GM15510 (cell line): ENCODE data around the gene FRK.

Source experiments
- POLR2A ChIP-seq: IDR thresholded peaks from 3 replicates; pipeline ENCODE4 v1.6.1; 2011; ENCODE audit warnings: borderline replicate concordance; ENCODE audit not compliant: insufficient read length; ENCODE audit errors: extremely low read depth

FRK gene, protein sequence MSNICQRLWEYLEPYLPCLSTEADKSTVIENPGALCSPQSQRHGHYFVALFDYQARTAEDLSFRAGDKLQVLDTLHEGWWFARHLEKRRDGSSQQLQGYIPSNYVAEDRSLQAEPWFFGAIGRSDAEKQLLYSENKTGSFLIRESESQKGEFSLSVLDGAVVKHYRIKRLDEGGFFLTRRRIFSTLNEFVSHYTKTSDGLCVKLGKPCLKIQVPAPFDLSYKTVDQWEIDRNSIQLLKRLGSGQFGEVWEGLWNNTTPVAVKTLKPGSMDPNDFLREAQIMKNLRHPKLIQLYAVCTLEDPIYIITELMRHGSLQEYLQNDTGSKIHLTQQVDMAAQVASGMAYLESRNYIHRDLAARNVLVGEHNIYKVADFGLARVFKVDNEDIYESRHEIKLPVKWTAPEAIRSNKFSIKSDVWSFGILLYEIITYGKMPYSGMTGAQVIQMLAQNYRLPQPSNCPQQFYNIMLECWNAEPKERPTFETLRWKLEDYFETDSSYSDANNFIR

DNA sequence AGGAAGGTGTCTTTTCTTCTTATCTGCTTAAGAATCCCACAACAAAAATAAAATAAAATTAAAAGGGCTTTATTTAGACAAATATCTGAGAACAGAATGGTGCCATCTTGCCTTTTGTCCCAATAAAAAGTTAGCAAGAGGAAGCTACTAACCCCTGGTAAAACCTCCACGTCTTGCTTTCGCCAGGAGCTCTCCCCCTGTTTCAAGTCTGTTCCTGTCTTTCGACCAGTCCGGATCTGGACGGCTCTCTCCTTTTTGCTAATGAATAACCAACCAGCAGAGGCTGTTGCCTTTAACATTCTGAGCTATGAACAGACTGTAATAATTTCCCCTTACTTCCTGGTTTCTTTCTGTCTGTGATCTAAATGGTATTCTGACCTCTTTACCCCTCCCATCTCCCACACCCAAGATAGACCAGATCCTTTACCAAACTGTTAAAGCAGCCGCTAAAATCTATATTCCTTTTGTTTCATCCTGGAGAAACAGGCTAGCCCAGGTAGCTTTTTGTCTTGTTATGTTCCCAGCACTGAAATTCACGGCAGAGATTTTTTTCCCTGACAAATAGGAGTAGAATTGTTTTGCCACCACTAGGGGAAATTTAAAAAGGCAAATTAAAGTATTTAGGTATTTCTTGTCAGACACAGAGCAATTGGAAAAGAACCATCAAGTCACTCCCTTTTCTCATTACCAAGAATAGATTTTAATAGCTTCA, at the start of gene FRK:
TSS of gene FRK (minus strand) at position 320 of the 712 bp plus-strand sequence. CDS start 580 bp downstream, outside the sequence.
- no peak for TF ChIP-seq POLR2A

DNA sequence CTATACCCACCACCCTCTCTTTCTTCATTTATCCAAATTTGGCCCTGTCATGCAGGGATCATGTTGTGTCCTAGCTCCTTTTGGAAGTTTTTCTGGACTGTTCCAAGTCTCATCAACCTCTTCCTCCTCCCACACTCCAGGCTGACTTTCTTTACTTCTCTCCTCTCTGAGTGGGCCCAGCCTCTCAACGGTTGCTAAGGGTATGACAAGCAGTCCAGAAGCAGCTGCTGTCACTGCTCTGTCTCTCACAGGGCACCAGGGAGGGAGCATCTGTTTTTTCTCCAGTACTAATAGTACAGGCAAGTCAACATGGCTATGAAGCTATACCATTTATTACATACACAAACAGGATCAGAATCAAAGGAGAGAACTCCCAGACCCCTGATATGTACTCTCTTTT, 48.1 kb upstream of the FRK start:
- no peak for TF ChIP-seq POLR2A

DNA sequence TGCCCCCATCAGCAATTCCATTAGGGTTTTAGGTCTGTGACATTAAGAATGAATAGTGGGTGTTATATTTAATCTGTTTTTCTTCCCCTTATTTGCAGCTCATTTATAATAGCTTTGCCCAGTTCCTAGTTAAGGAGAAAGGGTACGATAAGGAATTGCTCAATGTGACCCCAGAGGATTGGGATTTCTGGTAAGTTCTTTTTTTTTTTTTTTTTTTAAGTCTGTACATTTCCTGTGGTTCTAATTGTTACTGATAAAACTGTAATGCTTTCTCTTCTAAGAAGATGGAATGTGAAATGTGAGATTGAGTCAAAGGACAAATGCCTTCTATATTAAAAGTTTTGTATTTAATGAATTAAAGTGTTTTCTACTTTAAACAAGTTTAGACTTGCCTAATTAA, 45.5 kb upstream of the FRK start:
- TF ChIP-seq POLR2A, result no peak

DNA sequence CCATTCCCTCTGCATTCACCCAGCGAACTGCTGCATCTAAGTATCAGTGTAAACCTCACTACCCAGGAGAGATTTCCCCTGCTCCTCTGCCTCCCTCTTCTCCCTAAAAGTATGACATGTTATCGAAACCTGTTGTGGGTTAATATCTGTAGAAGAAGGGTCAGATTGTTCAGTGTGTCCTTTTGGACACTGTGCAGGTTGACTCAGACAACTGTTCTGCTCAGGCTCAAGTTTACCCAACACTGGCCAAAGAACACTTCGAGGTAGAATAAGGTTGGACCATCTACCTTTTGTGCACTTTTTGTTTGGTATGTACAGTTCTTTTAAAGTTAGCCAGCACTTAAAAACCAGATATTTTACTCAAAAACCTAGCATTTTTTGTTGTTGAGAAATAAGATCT, 44.6 kb upstream of the FRK start:
- TF ChIP-seq POLR2A, result no peak

DNA sequence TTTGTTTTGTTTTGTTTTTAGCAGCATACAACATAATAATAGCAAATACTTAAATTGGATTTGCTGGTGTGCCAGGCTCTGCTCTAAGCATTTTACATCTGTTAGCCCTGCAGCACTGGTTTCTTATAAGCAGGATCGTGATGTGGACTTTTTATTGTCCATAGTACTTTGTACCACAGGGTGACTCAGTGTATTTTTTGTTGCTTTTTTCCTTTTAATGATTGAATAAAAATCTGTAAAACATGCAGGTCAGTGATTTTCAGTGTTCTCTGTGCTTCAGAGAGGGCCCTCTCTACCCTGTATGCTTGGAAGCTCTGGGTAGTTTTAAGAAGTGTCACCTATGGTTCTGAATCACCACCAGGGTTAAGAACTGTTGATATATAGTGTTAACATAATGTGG, 43.9 kb upstream of the FRK start:
- TF ChIP-seq POLR2A, result no peak

DNA sequence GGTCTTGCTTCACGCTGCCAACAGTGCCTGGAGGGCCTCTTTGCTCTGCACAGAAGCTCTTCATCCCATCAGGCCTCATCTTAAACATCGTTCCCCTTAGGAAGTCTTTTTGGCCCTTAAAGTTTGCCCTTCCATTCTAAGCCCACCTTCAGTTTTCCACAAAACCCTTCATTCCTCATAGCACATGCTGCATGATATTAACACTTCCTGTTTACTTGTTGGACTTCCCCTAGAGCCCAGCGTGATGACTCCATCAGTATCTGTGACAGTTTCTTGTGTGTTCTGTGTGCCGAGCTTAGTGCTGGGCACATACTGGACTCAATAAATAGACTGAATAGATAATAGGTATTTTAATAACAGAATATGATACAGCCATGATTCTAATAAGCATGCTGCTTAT, 42.2 kb upstream of the FRK start:
- TF ChIP-seq POLR2A, result no peak

DNA sequence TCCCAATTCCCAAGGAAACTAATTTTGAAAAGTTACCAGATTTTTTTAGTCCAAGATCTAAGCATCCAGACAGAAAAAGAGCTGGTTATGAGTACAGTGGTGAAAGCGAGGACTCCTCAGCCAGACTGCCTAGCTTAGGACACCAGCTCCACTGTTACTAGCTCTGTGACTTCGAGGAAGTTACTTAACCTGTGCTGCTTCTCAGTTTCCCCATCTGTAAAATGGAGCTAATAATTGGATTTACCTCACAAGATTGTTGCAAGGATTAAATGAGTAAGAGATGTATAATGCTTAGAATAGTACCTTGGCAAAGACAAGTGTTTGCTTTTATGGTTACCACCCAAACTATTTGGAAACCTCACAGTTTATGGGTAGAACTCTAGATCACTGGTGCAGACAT, 41.1 kb upstream of the FRK start:
- no peak for TF ChIP-seq POLR2A

DNA sequence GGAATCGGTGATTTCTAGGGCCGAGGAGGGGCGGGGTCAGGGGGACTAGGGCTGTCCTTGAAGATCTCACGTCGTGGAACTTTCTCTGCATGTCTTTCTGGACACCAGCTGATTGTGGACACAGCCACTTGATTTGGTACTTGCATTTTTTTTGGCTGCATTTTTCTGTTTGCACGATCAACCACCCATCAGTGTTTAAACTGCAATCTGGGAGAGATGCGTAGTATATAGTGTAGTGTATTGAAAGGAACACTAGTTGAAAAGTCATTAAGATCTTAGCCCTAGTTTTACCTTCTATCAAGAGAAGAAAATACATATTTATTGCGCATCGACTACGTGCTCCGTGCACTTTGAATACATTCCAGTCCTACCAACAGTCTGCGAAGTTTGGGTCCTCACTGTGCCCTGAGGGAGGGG, 40.6 kb upstream of the FRK start:
- TF ChIP-seq POLR2A, result no peak

DNA sequence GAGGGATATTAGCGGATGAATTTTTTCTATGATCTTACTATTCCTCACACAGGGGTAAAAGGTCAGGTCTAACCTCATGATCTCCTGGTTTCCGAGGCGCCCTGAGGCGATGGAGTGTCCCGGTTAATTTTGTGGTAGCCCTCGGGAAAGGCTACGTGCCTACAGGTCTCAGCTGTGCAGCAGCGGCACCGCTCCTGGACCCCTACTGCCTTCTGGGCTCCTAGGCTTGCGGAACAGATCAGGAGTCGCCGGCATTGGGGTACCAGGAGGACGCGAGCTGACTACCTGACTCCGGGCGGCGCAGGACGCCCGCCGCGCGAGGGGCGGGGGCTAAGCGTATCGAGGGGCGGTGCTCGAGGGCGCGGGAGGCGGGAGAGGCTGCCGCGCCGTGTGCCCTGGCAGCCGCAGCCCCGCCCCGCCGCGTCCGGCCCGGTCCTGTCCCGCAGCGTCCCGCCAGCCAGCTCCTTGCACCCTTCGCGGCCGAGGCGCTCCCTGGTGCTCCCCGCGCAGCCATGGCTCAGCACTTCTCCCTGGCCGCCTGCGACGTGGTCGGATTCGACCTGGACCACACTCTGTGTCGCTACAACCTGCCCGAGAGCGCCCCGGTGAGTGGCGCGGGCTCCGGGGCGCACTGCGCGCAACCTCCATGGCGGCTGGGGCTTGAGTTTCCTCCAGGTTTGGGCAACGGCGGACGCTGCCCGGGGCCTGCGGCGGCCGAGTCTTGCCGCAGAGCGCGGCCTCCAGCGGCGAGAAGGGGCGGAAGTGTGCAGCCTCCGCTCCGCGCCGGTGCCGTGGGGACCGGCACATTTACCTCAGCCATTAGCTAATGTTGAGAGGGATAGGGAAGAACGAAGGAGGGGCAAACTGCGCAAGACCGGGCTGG, 40.0 kb upstream of the FRK start, which contains the start of gene NT5DC1:
TSS of gene NT5DC1 (plus strand) at position 435 of the 883 bp plus-strand sequence. CDS start at position 513, 78 bp downstream.
- peak; percentile 94 for TF ChIP-seq POLR2A

DNA sequence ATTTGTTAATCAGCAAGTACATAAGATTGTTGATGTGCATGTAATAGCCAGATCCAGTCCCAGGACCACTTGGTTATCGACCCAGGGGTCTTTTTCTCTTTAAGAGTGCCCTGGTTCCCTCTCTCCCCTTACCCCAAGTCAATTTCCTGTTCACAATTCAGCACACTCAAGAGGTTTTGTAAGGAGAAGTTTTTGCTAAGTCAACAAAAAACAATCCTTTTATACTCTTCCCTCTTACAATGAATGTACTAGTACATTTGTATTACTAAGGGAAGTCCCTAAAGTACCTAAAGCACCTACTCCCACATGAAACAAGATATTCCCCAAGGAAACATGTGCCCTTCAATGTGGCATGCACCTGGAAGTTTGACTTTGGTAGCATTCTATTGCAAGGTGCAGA, 38.3 kb upstream of the FRK start:
- TF ChIP-seq POLR2A, result no peak

DNA sequence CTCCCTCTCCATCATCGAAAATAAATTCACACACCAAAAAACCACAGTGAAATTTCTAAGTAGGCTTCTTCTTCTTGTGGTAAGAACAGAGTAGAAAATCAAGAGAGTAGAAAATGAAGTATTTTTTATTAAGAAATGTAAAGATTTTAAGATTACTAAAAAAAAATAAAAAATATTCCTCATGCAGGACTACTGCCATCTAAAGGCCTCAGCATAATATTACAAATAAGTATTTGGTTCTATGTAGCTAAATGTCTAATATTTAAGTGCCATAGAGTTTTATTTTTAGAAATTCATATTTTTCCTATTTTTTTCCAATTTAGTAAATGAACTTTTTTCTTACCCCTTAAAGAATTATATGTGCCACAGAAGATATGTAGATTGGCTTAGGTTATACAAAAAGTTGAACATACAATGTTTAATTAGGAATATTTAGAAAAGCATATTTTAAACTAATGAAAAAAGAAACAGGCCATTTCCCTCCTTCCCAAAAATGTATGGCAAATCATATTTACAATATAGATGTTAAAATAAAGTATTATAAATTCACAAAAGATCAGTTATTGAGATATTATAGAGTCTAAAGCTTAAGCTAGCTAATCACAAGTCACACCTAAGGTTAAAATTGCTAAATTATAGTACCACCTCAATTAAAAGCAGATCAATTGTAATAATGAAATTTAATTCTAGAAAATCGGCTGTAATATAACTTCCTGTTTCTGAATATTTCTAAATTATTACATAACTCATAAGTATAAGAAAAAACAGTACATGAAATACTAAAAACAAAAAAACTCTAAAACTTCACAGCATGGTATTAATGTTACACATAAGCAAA, 36.5 kb upstream of the FRK start:
- no peak for TF ChIP-seq POLR2A

DNA sequence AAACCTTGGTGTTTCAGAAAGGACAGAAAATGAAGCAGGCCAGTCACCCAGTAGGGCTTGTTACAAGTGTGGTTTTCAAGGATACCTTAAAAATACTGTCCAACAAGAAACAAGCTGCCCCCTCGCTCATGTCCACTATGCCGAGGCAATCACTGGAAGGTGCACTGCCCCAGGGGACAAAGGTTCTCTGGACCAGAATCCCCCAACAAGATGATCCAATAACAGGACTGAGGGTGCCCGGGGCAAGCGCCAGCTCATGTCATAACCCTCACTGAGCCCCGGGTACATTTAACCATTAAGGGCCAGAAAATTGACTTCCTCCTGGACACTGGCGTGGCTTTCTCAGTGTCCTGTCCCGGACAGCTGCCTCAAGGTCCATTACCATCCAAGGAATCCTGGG, 33.4 kb upstream of the FRK start:
- no peak for TF ChIP-seq POLR2A

DNA sequence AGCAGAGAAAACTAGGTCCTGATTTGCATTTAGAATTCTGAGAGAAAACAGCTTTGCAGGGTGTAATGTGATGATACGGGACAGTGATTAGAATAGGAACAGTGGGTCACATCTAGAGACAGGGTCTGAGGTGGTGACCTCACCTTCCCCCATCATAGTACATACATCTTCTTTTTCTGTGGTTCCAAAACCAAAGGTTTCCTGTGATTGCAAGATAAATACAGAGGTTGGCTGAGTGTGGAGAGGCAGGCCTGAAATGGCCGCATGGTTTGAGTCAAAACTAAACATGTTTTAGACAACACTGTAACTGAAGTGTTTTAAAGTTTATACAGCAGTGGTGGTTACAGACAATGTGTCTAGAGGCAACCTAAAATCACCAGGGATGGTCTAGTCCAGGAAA, 29.6 kb upstream of the FRK start:
- no peak for TF ChIP-seq POLR2A

DNA sequence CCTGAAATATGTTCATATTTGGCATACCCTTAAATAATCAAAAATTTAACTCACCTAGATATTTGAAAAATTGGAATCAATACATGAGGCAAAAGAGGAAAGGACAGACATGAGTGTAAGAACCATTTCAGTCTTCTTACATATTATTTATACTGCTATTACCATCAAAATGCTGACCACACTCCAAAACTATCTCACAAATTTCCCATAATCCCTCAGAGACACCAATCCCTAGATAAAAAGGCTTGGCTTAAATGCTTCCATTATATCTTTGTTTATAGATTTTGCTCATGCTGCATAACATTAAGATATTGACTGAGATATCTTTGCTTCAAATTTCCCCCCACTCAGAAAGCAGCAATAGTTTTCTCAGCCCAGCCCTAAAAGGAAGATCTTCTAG, 28.3 kb upstream of the FRK start:
- no peak for TF ChIP-seq POLR2A
